Stomach (tissue), 9 donors: ENCODE measurements around the gene CDK17. TPM values are rescaled to one million over a fixed set of nuclear protein-coding genes. Genes with fewer than 3 reads are reported as not detected.

Experiments
- DNase-seq, 2 donors: peaks; one replicate each; pipeline versions ENCODE4 v3.0.0 to v3.0.0-alpha.2; 2013 to 2019
- H3K27ac ChIP-seq, 5 donors: fragments of 200-600 bp in 4 of 5; sonication (generic) in 4 of 5; one replicate each; pipeline ENCODE4 v1.5.1; 2013 to 2019; ENCODE audit warnings: mild to moderate bottlenecking in 1 of 5, moderate library complexity in 1 of 5
- H3K27me3 ChIP-seq, 3 donors: fragments of 200-600 bp; sonication (generic); one replicate each; pipeline ENCODE4 v1.5.1; 2017 to 2019; ENCODE audit warnings: mixed run types in 1 of 3
- H3K36me3 ChIP-seq, 4 donors: fragments of 200-600 bp; sonication (generic); 1 replicate in 3 of 4; 2 replicates in 1 of 4; pipeline ENCODE4 v1.5.1; 2016 to 2019
- H3K4me1 ChIP-seq, 4 donors: fragments of 200-600 bp; sonication (generic); one replicate each; pipeline ENCODE4 v1.5.1; 2016 to 2019
- H3K4me3 ChIP-seq, 4 donors: fragments of 200-600 bp; sonication (generic) in 3 of 4; one replicate each; pipeline ENCODE4 v1.5.1; 2016 to 2019; ENCODE audit warnings: mild to moderate bottlenecking in 1 of 4
- H3K9me3 ChIP-seq, 4 donors: fragments of 200-600 bp; sonication (generic); one replicate each; pipeline ENCODE4 v1.5.1; 2016 to 2019
- CTCF ChIP-seq, 7 experiments: fragments of 450-650 bp in 4 of 7; fragments of 200-600 bp in 3 of 7; sonication (generic) in 3 of 7; IDR thresholded peaks; one replicate each; pipeline ENCODE4 v1.5.1; 2016 to 2019; ENCODE audit warnings: antibody characterized with exemption in 7 of 7, control low read depth in 2 of 7, mild to moderate bottlenecking in 1 of 7
- EP300 ChIP-seq: sonication (generic); formaldehyde crosslinking; IDR thresholded peaks from one replicate; pipeline ENCODE4 v1.6.1; 2017; ENCODE audit warnings: antibody characterized with exemption
- POLR2A ChIP-seq, 4 donors: fragments of 450-650 bp; IDR thresholded peaks; one replicate each; pipeline ENCODE4 v1.6.1; 2016; ENCODE audit warnings: antibody characterized with exemption in 4 of 4, control low read depth in 2 of 4, mild to moderate bottlenecking in 1 of 4, moderate library complexity in 1 of 4
- POLR2AphosphoS5 ChIP-seq, 3 donors: sonication (generic); formaldehyde crosslinking; IDR thresholded peaks; one replicate each; pipeline ENCODE4 v1.6.1; 2016; ENCODE audit warnings: antibody characterized with exemption in 3 of 3
- WGBS, 5 donors: extraction: QIAGEN DNeasy Blood & Tissue Kit in 3 of 5; methylation state at CpG; one replicate each; pipeline versions ENCODE4 v1.1.5 to v1.1.7; 2013 to 2018; 5-methylcytosine and 5-hydroxymethylcytosine counted together
- intact Hi-C: fragments of 100-400 bp; cut with DNase I; formaldehyde crosslinking; loops from one replicate; pipeline ENCODE4 v1.15.1; 2023; ENCODE audit warnings: low total_unique reads
- polyA plus RNA-seq, 3 donors: library from polyadenylated mRNA; stranded (reverse); fragments of 200-250 nt; gene quantifications; one replicate each; pipeline ENCODE4 v1.2.3, GENCODE V29; 2013
- total RNA-seq, 5 donors: library from RNA; depleted of rRNA; stranded (reverse); fragments of >200 nt; gene quantifications; one replicate each; pipeline versions ENCODE4 v1.1.0 to v1.2.3, GENCODE V29; 2014 to 2016
- donor health status: healthy with polysubstance abuse.
- donor health status: Bipolar disorder and iron deficiency.
- donor health status: healthy.

Gene CDK17
- total and polyA plus RNA-seq, 8 donors, result 5.4 to 137 (median 40.5) TPM

GRCh38 chr12:96354844-96355534 lies 45.2 kb downstream of the CDK17 start:
- no peak for DNase-seq
- Histone ChIP-seq H3K4me1 (peaks cover 9 to 71% (median 35%) of the 10 kb centered on the region in 4 donors), H3K9me3 (no peaks in the 10 kb centered on the region), H3K27me3 (no peaks in the 10 kb centered on the region), H3K36me3 (no peaks in the 10 kb centered on the region), H3K27ac (no peak overlapping the region), H3K4me3 (no peak overlapping the region)
- TF ChIP-seq POLR2A (IDR thresholded peaks at IDR 0.05) (no peak), CTCF (IDR thresholded peaks at IDR 0.05) (no peak), EP300 (no peak), POLR2AphosphoS5 (IDR thresholded peaks at IDR 0.05) (no peak)
- intact Hi-C loops, result no loop called here
- 88 to 91% (median 90%) methylated on average over 8 of the region's 8 CpGs for WGBS, 5 donors

- H3K4me3 ChIP-seq, result no peak overlapping the region
- no peak overlapping the region for H3K27ac ChIP-seq
- no peaks in the 10 kb centered on the region for H3K36me3 ChIP-seq
- no peak for TF ChIP-seq POLR2AphosphoS5 (IDR thresholded peaks at IDR 0.05)
- TF ChIP-seq CTCF (IDR thresholded peaks at IDR 0.05), result no peak
- TF ChIP-seq POLR2A (IDR thresholded peaks at IDR 0.05), result no peak
- no peak for TF ChIP-seq EP300
- DNase-seq, result no peak
- intact Hi-C loops, result no loop called here
- no peaks in the 10 kb centered on the region for H3K9me3 ChIP-seq
- WGBS, 5 donors, result 80 to 85% (median 82%) methylated on average over 3 of the region's 3 CpGs
- no peaks in the 10 kb centered on the region for H3K27me3 ChIP-seq
- peaks cover 5 to 68% (median 33%) of the 10 kb centered on the region in 4 donors for H3K4me1 ChIP-seq
Observed at GRCh38 chr12:96354326-96354725, 45.9 kb downstream of the CDK17 start.

- Histone ChIP-seq H3K27ac (peak overlapping the region in 1 of 5 donors; percentile 25), H3K4me1 (peaks cover 5 to 75% (median 34%) of the 10 kb centered on the region in 4 donors), H3K36me3 (no peaks in the 10 kb centered on the region), H3K27me3 (no peaks in the 10 kb centered on the region), H3K4me3 (no peak overlapping the region), H3K9me3 (no peaks in the 10 kb centered on the region)
- DNase-seq, result no peak
- intact Hi-C loops, result no loop called here
- 61 to 73% (median 71%) methylated on average over 3 of the region's 3 CpGs for WGBS, 5 donors
- TF ChIP-seq EP300 (no peak), CTCF (IDR thresholded peaks at IDR 0.05) (no peak), POLR2A (IDR thresholded peaks at IDR 0.05) (no peak), POLR2AphosphoS5 (IDR thresholded peaks at IDR 0.05) (no peak)
Observed at GRCh38 chr12:96352161-96352835, 47.9 kb downstream of the CDK17 start.

- intact Hi-C loops, result no loop called here
- Histone ChIP-seq H3K27me3 (no peaks in the 10 kb centered on the region), H3K36me3 (no peaks in the 10 kb centered on the region), H3K9me3 (peaks cover 0 to 1% (median 0%) of the 10 kb centered on the region in 4 donors), H3K27ac (no peak overlapping the region), H3K4me3 (no peak overlapping the region), H3K4me1 (peaks cover 5 to 77% (median 37%) of the 10 kb centered on the region in 4 donors)
- DNase-seq, result no peak
- 81 to 100% (median 95%) methylated on average over 1 of the region's 1 CpG for WGBS, 5 donors
- TF ChIP-seq POLR2A (IDR thresholded peaks at IDR 0.05) (no peak), POLR2AphosphoS5 (IDR thresholded peaks at IDR 0.05) (no peak), CTCF (IDR thresholded peaks at IDR 0.05) (no peak), EP300 (no peak)
Observed at GRCh38 chr12:96350982-96351381, 49.3 kb downstream of the CDK17 start.
